GM12892 (cell line): ENCODE measurements around the gene C16orf87.

Source experiments
- POLR2A ChIP-seq: IDR thresholded peaks from 2 replicates; pipeline ENCODE4 v1.6.1; 2011; ENCODE audit warnings: low read depth, low read length, control low read depth
- POLR2AphosphoS5 ChIP-seq: IDR thresholded peaks from 2 replicates; pipeline ENCODE4 v1.6.1; 2011; ENCODE audit warnings: low read depth, low read length, control low read depth
- TAF1 ChIP-seq: IDR thresholded peaks from 2 replicates; pipeline ENCODE4 v1.6.1; 2011; ENCODE audit warnings: low read depth, mild to moderate bottlenecking, control low read depth, low read length, borderline replicate concordance

DNA sequence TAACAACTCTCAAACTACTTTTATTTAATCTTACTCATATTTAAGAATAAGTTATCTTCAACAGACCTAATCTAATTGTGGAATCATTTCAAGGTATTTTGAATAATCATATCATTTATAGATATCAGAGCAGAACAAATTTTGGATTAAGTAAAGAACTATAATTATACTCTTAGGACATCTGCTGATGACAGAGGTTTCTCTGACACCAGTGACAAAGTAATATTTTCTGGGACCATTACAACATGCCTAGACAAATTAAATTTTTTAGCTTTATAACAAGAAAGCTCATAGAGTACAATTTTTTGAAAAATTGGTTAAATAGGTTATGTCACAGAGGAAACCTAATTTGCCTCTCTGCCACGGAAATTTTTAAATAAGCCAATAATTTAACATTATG is 30.5 kb downstream of the C16orf87 start:
- TF ChIP-seq POLR2A (no peak), POLR2AphosphoS5 (no peak), TAF1 (no peak)
